GM12878 (cell line): Measurements from ENCODE around the gene COL25A1. TPM values are rescaled to one million over a fixed set of nuclear protein-coding genes. Genes with fewer than 3 reads are reported as not detected.

Experiments
- CHD2 ChIP-seq: IDR thresholded peaks from 2 replicates; pipeline ENCODE4 v1.6.1; 2011; ENCODE audit warnings: low read depth, low read length, improper control_type of control experiment, borderline replicate concordance
- HSF1 ChIP-seq: fragments of 150-350 bp; IDR thresholded peaks from 2 replicates; pipeline ENCODE4 v1.6.1; 2014; ENCODE audit warnings: mild to moderate bottlenecking, low read depth, low read length
- MTA2 ChIP-seq: fragments of 450-650 bp; IDR thresholded peaks from 2 replicates; pipeline ENCODE4 v1.6.1; 2016; ENCODE audit warnings: low read depth, mild to moderate bottlenecking, moderate library complexity
- NFXL1 ChIP-seq: fragments of 450-650 bp; IDR thresholded peaks from 2 replicates; pipeline ENCODE4 v1.6.1; 2017; ENCODE audit warnings: antibody characterized with exemption, mild to moderate bottlenecking, borderline replicate concordance
- PAX8 ChIP-seq: fragments of 450-650 bp; IDR thresholded peaks from 2 replicates; pipeline ENCODE4 v1.6.1; 2017; ENCODE audit warnings: mild to moderate bottlenecking, moderate library complexity
- RUNX3 ChIP-seq: IDR thresholded peaks from 2 replicates; pipeline ENCODE4 v1.6.1; 2012; ENCODE audit warnings: low read length, inconsistent platforms
- SMC3 ChIP-seq: IDR thresholded peaks from 2 replicates; pipeline ENCODE4 v1.6.1; 2011; ENCODE audit warnings: low read length, improper control_type of control experiment, borderline replicate concordance
- SREBF1 ChIP-seq: IDR thresholded peaks from 2 replicates; pipeline ENCODE4 v1.6.1; 2012; ENCODE audit warnings: mild to moderate bottlenecking, low read length
- SREBF2 ChIP-seq: IDR thresholded peaks from 2 replicates; pipeline ENCODE4 v1.6.1; 2012; ENCODE audit warnings: mild to moderate bottlenecking, low read length
- YY1 ChIP-seq: IDR thresholded peaks from 2 replicates; pipeline ENCODE4 v1.6.1; 2011; ENCODE audit warnings: low read depth, mild to moderate bottlenecking, low read length
- ZBTB40 ChIP-seq: fragments of 450-650 bp; IDR thresholded peaks from 2 replicates; pipeline ENCODE4 v1.6.1; 2016; ENCODE audit warnings: mild to moderate bottlenecking, moderate library complexity, borderline replicate concordance
- polyA plus RNA-seq, 11 experiments: library from polyadenylated mRNA; depleted of rRNA in 4 of 11; unstranded in 6 of 11; stranded (reverse) in 5 of 11; fragments of >200 nt; fragmentation: Nextera tagmentation in 4 of 11; fragmentation: Illumina TruSeq in 1 of 11; extraction: Ambion mirVana in 4 of 11; extraction: Trizol in 1 of 11; gene quantifications; 1 replicate in 1 of 11; 2 replicates in 10 of 11; pipeline versions ENCODE4 v1.2.1 to v1.2.3, GENCODE V29; 2011 to 2016; ENCODE audit warnings: inconsistent platforms in 2 of 11, missing spikeins in 2 of 11, low read depth in 1 of 11
- total RNA-seq, 4 experiments: library from RNA; depleted of rRNA in 3 of 4; stranded (reverse); fragments of >200 nt in 3 of 4; fragmentation: Illumina TruSeq in 1 of 4; extraction: Trizol in 1 of 4; gene quantifications; 2 replicates each; pipeline versions ENCODE4 v1.2.1 to v1.2.3, GENCODE V29; 2013 to 2021

Gene COL25A1
- total and polyA plus RNA-seq, 10 of the 15 experiments (the other 5 are each of a cell fraction or from before 2014, with no cell fraction given): 0.01 to 0.26 (median 0.12) TPM; not detected in 6

GRCh38 chr4:108887034-108887433, 415.4 kb downstream of the COL25A1 start (continued):
- TF ChIP-seq ZBTB40 (no peak), YY1 (no peak), HSF1 (no peak), RUNX3 (no peak), CHD2 (no peak), SREBF2 (no peak), MTA2 (no peak), PAX8 (no peak), SREBF1 (no peak), SMC3 (no peak), NFXL1 (no peak)
